ENCODE results near the gene TNKS1BP1. TPM values are rescaled to one million over a fixed set of nuclear protein-coding genes. Genes with fewer than 3 reads are reported as not detected.
"Not testable (repeated sequence)": the region's sequence is repeated elsewhere in the genome, so short reads cannot be mapped to it uniquely, and the experiment has no call there.

TNKS1BP1 gene
- total RNA-seq, 1 experiment from 2014 or later, result 218 TPM

DNA sequence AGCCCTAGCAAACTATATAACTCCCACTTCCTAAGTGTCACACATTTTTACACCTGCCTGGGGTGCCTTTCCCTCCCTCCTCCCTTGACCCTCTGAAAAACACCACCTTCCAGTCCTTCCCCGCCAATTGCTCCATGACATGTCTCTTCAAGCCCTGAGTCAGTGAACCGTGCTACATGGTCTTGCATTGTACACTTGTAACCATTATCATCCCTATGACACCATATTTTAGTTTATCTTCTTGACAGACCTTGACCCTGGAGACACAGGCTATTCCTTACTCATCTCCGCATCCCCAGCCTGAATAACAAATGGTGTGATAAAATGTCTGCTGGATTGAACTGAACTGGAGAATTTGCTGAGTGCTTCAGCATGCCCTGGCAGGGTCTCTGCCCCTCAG, 36.9 kb downstream of the TNKS1BP1 start:
- Histone ChIP-seq H3K4me1 (replicated peaks; ENCODE audit: insufficient read depth) (peaks cover 8% of the 10 kb centered on the region), H3K9me2 (ENCODE audit: insufficient read depth) (no peaks in the 10 kb centered on the region), H3K36me3 (ENCODE audit: low read depth) (no peaks in the 10 kb centered on the region), H3F3A (ENCODE audit: insufficient read depth, low read depth) (peaks cover 16% of the 10 kb centered on the region), H3K4me3 (no peak overlapping the region), H3K27ac (no peak overlapping the region), H3K9me3 (ENCODE audit: insufficient read depth, low read depth) (no peaks in the 10 kb centered on the region), H2AFZ (no peak overlapping the region), H3K27me3 (ENCODE audit: insufficient read depth, low read depth) (no peaks in the 10 kb centered on the region), H4K20me1 (ENCODE audit: insufficient read depth) (no peaks in the 10 kb centered on the region), H3K79me2 (ENCODE audit: low read depth) (no peaks in the 10 kb centered on the region), H3K4me2 (no peak overlapping the region)
- intact Hi-C loops (cut with micrococcal nuclease; ENCODE audit: unreplicated experiment), result no loop called here
- TF ChIP-seq, protein P1, sequence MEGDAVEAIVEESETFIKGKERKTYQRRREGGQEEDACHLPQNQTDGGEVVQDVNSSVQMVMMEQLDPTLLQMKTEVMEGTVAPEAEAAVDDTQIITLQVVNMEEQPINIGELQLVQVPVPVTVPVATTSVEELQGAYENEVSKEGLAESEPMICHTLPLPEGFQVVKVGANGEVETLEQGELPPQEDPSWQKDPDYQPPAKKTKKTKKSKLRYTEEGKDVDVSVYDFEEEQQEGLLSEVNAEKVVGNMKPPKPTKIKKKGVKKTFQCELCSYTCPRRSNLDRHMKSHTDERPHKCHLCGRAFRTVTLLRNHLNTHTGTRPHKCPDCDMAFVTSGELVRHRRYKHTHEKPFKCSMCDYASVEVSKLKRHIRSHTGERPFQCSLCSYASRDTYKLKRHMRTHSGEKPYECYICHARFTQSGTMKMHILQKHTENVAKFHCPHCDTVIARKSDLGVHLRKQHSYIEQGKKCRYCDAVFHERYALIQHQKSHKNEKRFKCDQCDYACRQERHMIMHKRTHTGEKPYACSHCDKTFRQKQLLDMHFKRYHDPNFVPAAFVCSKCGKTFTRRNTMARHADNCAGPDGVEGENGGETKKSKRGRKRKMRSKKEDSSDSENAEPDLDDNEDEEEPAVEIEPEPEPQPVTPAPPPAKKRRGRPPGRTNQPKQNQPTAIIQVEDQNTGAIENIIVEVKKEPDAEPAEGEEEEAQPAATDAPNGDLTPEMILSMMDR (conservative IDR thresholded peaks at IDR 0.05), result no peak
- TF ChIP-seq EZH2 (IDR thresholded peaks at IDR 0.05; ENCODE audit: low read depth), result no peak
- ChIA-PET CTCF (no interaction called here), POLR2A (ENCODE audit: unreplicated experiment) (no interaction called here)
- no TSS peak for BruUV-seq (replicated peaks)
- no peak for DNase-seq

DNA sequence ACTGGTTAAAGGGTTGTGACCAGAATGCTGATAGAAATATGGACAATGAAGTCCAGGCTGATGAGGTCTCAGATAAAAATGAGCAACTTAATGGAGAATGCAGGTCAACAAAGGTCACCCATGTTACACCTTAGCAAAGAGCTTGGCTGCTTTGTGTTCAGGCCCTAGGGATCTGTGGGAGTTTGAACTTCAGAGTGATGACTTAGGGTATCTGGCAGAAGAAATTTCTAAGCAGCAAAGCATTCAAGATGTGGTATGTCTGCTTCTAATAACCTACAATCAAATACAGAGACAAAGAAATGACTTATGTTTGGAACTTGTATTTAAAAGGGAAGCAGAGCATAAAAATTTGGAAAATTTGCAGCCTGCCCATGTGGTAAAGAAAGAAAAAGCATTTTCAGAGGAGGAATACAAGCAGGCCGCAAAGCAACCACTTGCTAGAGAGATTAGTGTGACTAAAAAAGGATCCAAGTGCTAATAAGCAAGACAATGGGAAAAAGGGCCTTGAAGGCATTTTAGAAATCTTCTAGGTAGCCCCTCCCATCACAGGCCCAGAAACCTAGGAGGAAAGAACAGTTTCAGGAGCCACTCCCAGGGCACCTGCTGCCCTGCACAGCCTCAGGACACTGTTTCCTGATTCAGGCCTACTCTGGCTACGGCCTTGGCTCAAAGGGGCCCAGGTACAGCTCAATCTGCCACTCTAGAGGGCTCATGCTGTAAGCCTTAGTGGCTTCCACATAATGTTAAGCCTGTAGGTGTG, 41.3 kb downstream of the TNKS1BP1 start:
- DNase-seq, result peak in 1 of 2 experiments; percentile 19
- ChIA-PET POLR2A (ENCODE audit: unreplicated experiment) (no interaction called here), CTCF (no interaction called here)
- H3K4me3 ChIP-seq, result no peak overlapping the region
- H4K20me1 ChIP-seq (ENCODE audit: insufficient read depth), result no peaks in the 10 kb centered on the region
- intact Hi-C loops (cut with micrococcal nuclease; ENCODE audit: unreplicated experiment), result no loop called here
- H2AFZ ChIP-seq, result no peak overlapping the region
- H3K4me1 ChIP-seq (replicated peaks; ENCODE audit: insufficient read depth), result peaks cover 27% of the 10 kb centered on the region
- peaks cover 17% of the 10 kb centered on the region for H3F3A ChIP-seq (ENCODE audit: insufficient read depth, low read depth)
- H3K27me3 ChIP-seq (ENCODE audit: insufficient read depth, low read depth), result no peaks in the 10 kb centered on the region
- no peaks in the 10 kb centered on the region for H3K9me3 ChIP-seq (ENCODE audit: insufficient read depth, low read depth)
- no peak overlapping the region for H3K4me2 ChIP-seq
- H3K36me3 ChIP-seq (ENCODE audit: low read depth), result no peaks in the 10 kb centered on the region
- no TSS peak for BruUV-seq (replicated peaks)
- H3K79me2 ChIP-seq (ENCODE audit: low read depth), result no peaks in the 10 kb centered on the region
- H3K27ac ChIP-seq, result no peak overlapping the region
- H3K9me2 ChIP-seq (ENCODE audit: insufficient read depth), result no peaks in the 10 kb centered on the region
- TF ChIP-seq, protein P1 (conservative IDR thresholded peaks at IDR 0.05), result no peak
- TF ChIP-seq EZH2 (IDR thresholded peaks at IDR 0.05; ENCODE audit: low read depth), result no peak

DNA sequence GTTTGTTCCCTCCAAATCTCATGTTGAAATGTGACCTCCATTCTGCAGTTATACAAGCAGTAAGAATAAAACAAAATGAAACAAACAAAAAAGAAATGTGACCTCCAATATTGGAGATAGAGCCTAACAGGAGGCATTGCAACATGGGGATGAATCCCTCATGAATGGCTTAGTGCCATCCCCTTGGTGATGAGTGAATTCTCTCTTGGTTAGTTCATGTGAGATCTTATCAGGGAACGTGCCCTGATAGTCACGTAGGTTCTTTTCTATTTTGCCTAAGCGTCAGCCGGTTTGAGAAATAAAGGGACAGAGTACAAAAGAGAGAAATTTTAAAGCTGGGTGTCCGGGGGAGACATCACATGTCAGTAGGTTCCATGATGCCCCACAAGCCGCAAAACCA, 43.2 kb downstream of the TNKS1BP1 start:
- POLR2A ChIA-PET (ENCODE audit: unreplicated experiment), result not testable (repeated sequence)

More for the DNA sequence above, 43.2 kb downstream of the TNKS1BP1 start:
- CTCF ChIA-PET; H3K9me3 ChIP-seq (ENCODE audit: insufficient read depth, low read depth); H3K27ac ChIP-seq; intact Hi-C loops (cut with micrococcal nuclease; ENCODE audit: unreplicated experiment); H3K79me2 ChIP-seq (ENCODE audit: low read depth); H3K27me3 ChIP-seq (ENCODE audit: insufficient read depth, low read depth); H3K4me3 ChIP-seq; H3K9me2 ChIP-seq (ENCODE audit: insufficient read depth); H3K36me3 ChIP-seq (ENCODE audit: low read depth); H3K4me2 ChIP-seq; DNase-seq; H2AFZ ChIP-seq; BruUV-seq (replicated peaks); H4K20me1 ChIP-seq (ENCODE audit: insufficient read depth): not testable (repeated sequence)
- Histone ChIP-seq H3K4me1 (replicated peaks; ENCODE audit: insufficient read depth) (peaks cover 46% of the 10 kb centered on the region), H3F3A (ENCODE audit: insufficient read depth, low read depth) (peaks cover 27% of the 10 kb centered on the region)

Measured in PC-9 (cell line).